ENCODE measurements around the gene SP2.

SP2 gene

DNA sequence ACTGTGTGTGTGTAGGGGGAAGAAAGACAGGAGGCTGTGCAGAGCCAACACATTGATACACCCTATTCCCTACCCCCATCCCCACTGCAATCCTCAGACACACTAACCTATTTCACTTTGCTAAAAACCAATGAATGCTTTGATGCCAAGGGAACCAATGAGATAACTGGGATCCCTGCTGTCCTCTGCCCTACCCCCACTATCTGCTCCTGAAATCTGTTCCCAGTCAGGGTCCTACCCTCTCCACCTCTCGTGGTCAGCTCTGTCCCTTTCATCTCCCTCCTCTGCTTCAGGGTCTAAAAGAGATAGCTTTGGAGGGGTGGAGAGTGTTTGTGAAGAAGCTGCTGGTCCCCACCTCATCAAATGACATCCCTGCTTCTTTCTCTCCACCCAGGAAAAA is 26.0 kb upstream of the SP2 start:
- DNase-seq (ENCODE audit: low read depth), result no peak

DNA sequence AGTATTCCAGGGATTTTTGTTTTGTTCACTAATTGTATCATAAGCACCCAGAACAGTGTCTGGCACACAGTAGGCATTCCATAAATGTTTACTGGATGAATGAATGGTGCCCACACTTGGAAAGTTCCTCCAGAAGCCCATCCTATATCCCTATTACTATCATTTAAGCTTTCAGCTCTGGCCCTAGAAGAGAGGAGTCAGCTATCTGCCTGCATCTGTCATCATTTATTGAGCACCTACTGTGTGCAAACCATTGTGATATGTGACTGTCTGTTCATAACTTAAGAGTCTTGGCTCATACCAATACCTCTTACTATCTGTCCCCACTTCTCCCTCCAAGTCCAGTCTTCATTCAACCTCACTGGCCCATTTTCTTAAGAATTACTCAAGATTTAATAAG is 25.0 kb upstream of the SP2 start:
- no peak for DNase-seq (ENCODE audit: low read depth)

- no peak for DNase-seq (ENCODE audit: low read depth)
Measured at GRCh38 chr17:47872019-47872650, 23.9 kb upstream of the SP2 start.

DNA sequence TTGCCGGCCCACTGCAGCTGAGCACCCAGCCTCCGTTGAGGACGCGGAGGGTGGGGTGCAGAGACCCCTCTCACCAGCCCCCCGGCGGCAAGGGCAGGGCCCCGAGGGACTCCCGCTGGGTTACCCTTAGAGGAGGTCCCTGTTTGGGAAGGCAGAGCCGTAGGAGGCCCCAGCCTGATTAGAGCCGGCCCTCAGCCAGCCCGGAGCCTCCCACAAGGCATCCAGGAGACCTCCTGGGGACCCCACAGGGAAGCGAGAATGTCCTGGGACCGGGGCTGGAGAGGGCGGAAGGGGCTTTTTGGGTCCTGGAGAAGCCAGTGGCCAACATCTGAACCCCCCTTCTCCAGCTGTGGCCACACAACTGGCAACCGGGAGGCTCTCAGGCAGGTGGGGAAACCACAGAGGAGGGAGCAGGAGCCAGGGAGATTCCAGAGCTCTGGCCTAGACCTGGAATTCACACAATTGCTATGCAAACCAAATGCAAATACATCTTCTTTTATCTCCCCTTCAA is 23.3 kb upstream of the SP2 start:
- no peak for DNase-seq (ENCODE audit: low read depth)

DNA sequence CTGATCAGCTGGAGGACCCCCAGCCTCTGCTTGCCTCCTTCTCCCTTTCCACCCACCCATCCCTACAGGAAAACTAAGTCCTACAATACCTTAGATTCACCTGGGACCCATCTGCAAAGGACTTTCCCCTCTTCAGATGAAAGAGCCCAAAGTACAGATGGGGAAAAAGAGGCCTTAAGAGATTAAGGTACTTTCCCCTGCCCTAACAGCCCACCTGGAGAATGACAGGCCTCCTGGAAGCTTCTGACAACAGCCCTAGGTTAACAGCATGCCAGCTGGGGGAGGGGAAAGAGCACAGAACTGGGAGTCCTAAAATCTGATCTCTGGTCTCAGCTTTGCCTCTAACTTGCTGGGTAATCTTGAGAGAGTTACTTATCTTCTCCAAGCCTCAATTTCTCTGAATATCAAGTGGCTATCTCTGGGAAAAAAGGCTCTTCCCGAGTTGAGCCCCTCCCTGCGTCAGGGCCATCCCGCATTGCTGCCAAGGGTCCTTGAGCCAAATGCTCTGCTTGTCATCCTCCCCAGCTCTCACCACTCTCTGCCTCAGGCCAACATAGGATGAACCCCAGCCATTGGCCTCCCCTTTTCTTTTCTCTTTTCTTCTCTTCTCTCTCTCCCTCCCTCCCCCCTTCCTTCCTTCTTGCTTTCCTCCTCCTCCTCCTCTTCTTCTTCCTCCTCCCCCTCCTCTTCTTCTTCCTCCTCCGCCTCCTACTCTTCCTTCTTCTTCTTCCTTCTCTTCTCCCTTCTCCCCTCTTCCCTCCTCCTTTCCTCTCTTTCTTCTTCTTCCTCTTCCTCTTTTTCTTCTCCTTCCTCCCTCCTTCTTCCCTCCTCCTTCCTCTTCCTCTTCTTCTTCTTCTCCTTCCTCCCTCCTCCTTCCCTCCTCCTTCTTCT is 22.6 kb upstream of the SP2 start:
- no peak for DNase-seq (ENCODE audit: low read depth)

- DNase-seq (ENCODE audit: low read depth), result no peak
Measured at GRCh38 chr17:47875011-47875985, 20.7 kb upstream of the SP2 start.

- no peak for DNase-seq (ENCODE audit: low read depth)
Measured at GRCh38 chr17:47877368-47878034, 18.5 kb upstream of the SP2 start.

DNA sequence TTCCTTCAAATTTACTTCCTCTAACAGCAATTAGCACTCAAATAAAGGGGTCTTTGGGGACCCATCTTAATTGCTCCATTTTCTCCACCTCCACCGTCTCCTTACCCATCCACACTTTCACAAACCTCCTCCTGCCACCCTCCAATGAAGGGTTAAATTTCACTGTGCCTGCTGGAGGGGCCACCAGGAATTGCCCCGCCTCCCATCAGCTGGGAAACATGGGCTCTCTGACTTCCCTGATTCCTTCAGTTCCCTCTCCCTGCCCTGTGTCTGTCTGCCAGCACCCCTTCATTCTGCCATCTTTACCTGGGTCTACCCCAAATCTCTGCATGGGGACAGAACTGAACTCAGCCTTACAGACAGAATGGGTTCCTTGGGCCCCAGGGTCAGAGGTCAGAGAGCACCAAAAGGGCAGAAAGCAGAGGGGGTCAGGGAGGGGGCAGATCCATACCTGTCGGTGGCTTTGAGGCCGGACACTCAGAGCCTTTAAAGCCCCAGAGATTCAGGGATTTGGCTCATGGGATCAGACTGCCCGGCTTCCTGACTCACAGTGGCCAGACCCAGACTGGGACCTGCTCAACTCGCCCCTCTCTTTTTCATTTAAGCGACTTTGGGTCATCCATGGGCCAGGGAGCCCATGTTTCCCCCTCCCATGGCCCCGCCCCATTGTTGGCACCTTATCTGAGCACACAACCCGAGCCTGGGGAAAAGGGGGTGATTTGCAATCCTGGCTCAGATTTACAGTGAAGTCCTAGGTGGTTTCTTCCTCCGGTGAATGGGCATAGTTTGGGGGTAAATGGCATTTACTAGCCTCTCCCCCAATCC is 17.6 kb upstream of the SP2 start:
- DNase-seq (ENCODE audit: low read depth), result no peak

DNA sequence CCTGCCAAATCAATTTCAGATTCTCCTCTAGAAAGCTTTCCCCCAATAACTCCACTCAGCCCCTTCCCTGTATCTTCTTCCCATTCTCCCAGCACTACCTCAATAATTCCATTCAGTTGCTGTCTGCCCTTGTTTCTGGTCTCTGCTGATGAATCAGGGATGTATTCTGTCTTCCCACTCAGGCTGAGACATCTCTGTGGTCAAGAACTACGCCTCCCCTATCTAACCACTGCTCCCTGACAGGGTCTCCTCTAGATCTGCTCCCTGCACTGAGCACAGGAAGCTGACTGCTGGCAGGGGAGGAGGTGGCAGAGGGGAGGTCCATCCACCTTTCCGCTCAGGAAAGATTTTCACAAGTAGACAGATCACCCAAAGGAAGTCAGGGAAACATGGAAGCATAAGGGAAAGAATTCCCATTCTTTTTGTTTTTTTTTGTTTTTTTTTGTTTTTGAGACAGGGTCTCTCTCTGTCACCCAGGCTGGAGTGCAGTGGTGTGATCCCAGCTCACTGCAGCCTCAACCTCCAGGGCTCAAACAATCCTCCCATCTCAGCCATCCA is 16.9 kb upstream of the SP2 start:
- no peak for DNase-seq (ENCODE audit: low read depth)

DNA sequence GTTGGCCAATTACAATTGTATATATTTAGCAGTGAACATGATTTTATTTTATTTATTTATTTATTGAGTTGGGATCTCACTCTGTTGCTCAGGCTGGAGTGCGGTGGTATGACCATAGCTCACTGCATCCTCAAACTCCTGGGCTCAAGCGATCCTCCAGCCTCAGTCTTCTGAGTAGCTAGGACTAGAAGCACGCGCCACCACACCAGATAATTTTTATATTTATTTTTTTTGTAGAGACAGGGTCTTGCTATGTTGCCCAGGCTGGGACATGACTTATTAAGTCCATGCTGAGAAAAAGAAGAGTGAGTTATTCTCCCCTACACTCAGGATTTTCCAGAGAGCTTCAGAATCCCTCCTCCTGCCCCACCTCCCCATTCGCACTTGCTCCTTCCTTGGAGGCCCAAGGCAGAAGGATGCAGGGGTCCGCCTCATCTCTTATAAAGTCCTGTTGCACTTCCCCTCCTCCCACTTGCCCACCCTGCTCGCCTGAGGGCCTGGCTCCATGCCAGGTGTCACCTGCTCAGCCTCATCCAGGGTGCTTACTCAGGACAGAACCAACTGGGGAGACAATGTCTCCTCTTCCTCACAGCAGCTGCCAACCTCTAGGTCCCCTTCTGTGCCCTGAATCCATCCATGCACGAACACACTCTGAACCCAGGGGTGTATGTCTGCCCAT is 16.1 kb upstream of the SP2 start:
- no peak for DNase-seq (ENCODE audit: low read depth)

DNA sequence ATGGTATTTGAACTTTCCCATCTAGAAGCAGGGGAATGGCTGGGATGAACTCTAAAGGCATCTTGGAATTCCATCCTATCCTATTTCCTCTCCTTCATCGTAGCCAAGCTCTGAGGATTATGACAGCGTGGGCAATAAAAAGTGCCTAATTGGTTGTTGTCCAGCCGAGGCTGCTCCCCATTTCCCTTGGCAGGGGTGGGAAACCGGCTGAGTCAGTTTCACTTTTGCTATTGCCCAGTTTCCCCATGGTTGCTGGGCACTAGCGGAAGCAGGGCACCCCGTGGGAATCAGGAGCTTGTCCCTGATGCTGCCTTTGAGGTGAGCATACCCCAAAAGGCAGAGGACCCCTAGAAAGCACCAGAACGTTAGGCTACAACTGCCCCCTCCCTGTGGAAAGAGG is 13.8 kb upstream of the SP2 start:
- no peak for DNase-seq (ENCODE audit: low read depth)

DNA sequence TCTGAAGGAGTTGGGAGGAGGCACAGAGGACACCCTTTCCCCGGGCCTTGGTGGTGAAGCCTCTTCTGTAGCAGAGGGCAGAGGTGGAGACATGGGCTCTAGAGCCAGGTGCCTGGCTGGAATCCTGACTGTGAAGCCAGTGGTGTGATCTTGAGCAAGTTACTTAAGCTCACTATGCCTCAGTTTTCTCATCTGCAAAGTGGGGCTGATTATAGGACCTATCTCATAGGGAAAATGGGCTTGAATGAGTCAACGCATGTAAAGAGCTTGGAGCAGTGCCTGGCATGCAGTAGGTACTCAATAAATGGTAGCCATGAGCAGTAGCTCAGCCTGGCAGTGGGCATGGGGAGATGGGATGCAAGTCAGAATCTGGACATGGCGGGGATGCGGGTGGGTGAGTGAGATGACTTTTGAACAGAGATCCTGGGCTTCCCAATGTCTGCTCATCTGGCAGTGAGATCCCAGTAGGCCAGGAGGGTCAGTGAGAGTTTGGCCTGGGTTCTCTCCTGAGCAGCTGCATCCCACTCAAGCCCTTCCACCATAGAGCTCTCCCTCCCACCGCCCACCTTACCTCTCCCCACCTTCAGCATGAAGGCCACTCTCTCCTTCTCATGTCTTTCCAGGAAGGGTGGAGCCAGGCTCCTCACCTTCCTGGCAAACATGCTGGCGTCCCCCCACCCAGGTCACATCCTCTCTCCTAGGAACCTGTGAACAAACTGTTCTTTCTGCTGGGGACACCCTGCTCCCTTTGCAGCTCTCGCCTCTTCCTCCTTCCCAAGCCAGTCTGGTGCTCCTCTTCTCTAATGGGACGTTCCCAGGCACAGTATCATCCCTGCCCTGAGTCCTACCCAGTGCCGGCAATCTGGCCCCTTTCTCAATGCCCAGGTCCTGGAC is 13.1 kb upstream of the SP2 start:
- no peak for DNase-seq (ENCODE audit: low read depth)

GRCh38 chr17:47883589-47884426 is 12.2 kb upstream of the SP2 start:
- DNase-seq (ENCODE audit: low read depth), result no peak

- no peak for DNase-seq (ENCODE audit: low read depth)
Measured at GRCh38 chr17:47884427-47884740, 11.7 kb upstream of the SP2 start.

DNA sequence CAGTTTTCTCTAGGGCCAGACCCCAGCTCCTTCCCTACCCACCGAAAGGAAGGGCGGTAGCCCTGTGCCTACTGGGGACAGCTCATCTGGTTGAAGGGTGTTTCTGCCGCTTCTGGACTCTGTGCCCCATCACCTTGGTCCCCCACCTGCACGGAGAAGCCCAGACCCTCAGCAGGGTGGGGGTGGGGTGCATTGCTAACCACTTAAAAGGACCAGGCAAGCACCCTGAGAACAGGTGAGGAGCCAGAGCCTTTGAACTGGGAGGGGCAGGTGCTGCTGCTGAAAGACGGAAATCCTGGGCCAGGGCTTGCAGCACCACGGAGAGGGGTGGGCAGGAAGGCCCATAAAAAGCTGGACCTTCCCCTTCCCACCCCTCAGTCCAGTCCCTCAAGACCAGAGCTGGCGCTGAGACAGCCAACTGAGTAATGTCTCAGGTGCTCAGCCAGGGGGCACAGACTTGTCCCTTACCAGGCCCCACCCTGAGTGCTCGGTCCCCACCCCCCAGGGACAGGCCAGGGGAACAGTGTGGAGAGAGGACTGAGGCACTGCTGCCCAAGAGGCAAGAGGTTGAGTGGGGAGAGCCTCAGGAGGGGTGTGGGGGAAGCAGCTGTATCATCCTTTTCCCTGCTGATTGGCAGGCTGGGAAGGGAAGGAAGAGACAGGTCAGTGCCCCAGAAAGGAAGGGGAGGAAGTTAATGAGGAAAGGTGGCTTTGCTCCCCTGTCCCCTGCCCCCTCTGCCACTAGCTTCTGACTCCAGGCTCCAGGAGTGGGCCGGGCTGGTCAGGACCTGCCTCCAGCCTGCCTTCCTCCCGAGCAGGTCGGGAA is 10.9 kb upstream of the SP2 start:
- DNase-seq (ENCODE audit: low read depth), result no peak

DNA sequence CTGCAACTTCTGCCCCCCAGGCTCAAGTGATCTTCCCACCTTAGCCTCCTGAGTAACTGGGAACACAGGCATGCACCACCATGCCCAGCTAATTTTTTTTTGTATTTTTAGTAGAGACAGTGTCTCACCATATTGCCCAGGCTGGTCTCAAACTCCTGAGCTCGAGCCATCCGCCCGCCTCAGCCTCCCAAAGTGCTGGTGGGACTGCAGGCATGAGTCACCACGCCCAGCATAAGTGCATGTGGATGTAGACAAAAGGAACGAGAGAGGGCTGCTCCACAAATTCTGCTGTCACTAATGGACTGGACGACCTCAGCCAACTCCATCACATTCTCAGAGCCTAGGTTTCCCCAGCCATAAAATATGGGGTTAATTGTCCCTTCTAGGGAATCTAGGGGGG is 7.7 kb upstream of the SP2 start:
- DNase-seq (ENCODE audit: low read depth), result no peak
